Endothelial cell of umbilical vein (primary cell): Measurements from ENCODE around the gene BNC2. TPM values are rescaled to one million over a fixed set of nuclear protein-coding genes. Genes with fewer than 3 reads are reported as not detected.

Experiments
- BruUV-seq: library from RNA; stranded (reverse); fragments of 400-500 nt; replicated peaks from 2 replicates; lab custom pipeline; 2021; lab: Mats Ljungman, UMichigan
- CTCF ChIA-PET: fragments of 300-600, 350-600 bp; sonication (Branson Sonifier 250); formaldehyde crosslinking; loops from one replicate; lab custom pipeline; 2021; ENCODE audit warnings: antibody characterized with exemption, inconsistent platforms; lab: Charles Lee
- POLR2A ChIA-PET: fragments of 300-600, 350-600 bp; sonication (Branson Sonifier 250); formaldehyde crosslinking; loops from one replicate; lab custom pipeline; 2021; ENCODE audit warnings: antibody characterized with exemption, inconsistent platforms; lab: Charles Lee
- DNase-seq: peaks from one replicate; pipeline ENCODE4 v3.0.0-alpha.2; 2011; ENCODE audit warnings: low read depth, low spot score
- FAIRE-seq: peaks from 2 replicates; lab custom pipeline; 2011; peaks lifted over from hg19 to GRCh38; lab: Jason Lieb, UNC
- H2AFZ ChIP-seq: 2 replicates; pipeline ENCODE4 v1.6.0; 2012; ENCODE audit warnings: low read depth, low read length, control low read depth, inconsistent platforms
- H3K27ac ChIP-seq: 2 replicates; pipeline ENCODE4 v1.5.1; 2011; ENCODE audit warnings: low read depth, mild to moderate bottlenecking, control low read depth, low read length, moderate library complexity; ENCODE audit not compliant: insufficient read depth
- H3K27me3 ChIP-seq, 2 experiments: 2 replicates each; pipeline versions ENCODE4 v1.6.0 to v1.6.1; 2011; ENCODE audit warnings: low read length in 2 of 2, mixed read lengths in 1 of 2; ENCODE audit not compliant: control insufficient read depth in 2 of 2, insufficient read depth in 2 of 2
- H3K36me3 ChIP-seq, 2 experiments: 2 replicates in 1 of 2; 3 replicates in 1 of 2; pipeline ENCODE4 v1.5.1; 2011; ENCODE audit warnings: low read length in 2 of 2, mild to moderate bottlenecking in 1 of 2, moderate library complexity in 1 of 2; ENCODE audit not compliant: control insufficient read depth in 2 of 2, insufficient read depth in 2 of 2; ENCODE audit errors: extremely low read depth in 1 of 2
- H3K4me1 ChIP-seq: 3 replicates; pipeline ENCODE4 v1.5.1; 2011; ENCODE audit warnings: mild to moderate bottlenecking, low read length; ENCODE audit not compliant: control insufficient read depth, insufficient read depth; ENCODE audit errors: extremely low read depth
- H3K4me2 ChIP-seq: 2 replicates; pipeline ENCODE4 v1.6.1; 2011; ENCODE audit warnings: low read length, control low read depth, mixed read lengths; ENCODE audit not compliant: insufficient read depth
- H3K4me3 ChIP-seq, 3 experiments: fragments of 200-600 bp in 1 of 3; sonication (generic), shearing (Covaris generic) in 1 of 3; replicated peaks in 1 of 3; 2 replicates each; pipeline ENCODE4 v1.5.1; 2011 to 2016; ENCODE audit warnings: control low read depth in 3 of 3, low read length in 3 of 3, mild to moderate bottlenecking in 2 of 3, inconsistent platforms in 1 of 3, low read depth in 1 of 3, moderate library complexity in 1 of 3; ENCODE audit not compliant: insufficient read depth in 1 of 3
- H3K79me2 ChIP-seq: 2 replicates; pipeline ENCODE4 v1.6.0; 2012; ENCODE audit warnings: low read length, inconsistent platforms; ENCODE audit not compliant: control insufficient read depth, insufficient read depth
- H3K9ac ChIP-seq: replicated peaks from 2 replicates; pipeline ENCODE3; 2011; ENCODE audit warnings: low read length, control low read depth; ENCODE audit not compliant: insufficient read depth; ENCODE audit errors: extremely low read depth
- H3K9me1 ChIP-seq: replicated peaks from 3 replicates; pipeline ENCODE4 v1.6.0; 2011; ENCODE audit warnings: mild to moderate bottlenecking, low read length; ENCODE audit not compliant: control insufficient read depth, insufficient read depth; ENCODE audit errors: extremely low read depth
- H3K9me3 ChIP-seq: replicated peaks from 2 replicates; pipeline ENCODE4 v1.5.1; 2012; ENCODE audit warnings: low read length, inconsistent platforms; ENCODE audit not compliant: control insufficient read depth, insufficient read depth
- H4K20me1 ChIP-seq: replicated peaks from 2 replicates; pipeline ENCODE3; 2011; ENCODE audit warnings: mild to moderate bottlenecking, low read length; ENCODE audit not compliant: control insufficient read depth, insufficient read depth; ENCODE audit errors: extremely low read depth
- EZH2 ChIP-seq: IDR thresholded peaks from 2 replicates; pipeline ENCODE4 v1.6.1; 2012; ENCODE audit warnings: borderline replicate concordance, low read depth, mild to moderate bottlenecking, moderate library complexity, low read length, inconsistent platforms; ENCODE audit not compliant: severe bottlenecking
- FOS ChIP-seq: IDR thresholded peaks from 2 replicates; pipeline ENCODE4 v1.6.1; 2011; ENCODE audit warnings: mild to moderate bottlenecking, low read length, moderate library complexity, borderline replicate concordance; ENCODE audit not compliant: insufficient read depth
- GATA2 ChIP-seq: IDR thresholded peaks from 2 replicates; pipeline ENCODE4 v1.7.0; 2011; ENCODE audit warnings: low read depth, mild to moderate bottlenecking, moderate library complexity, mixed read lengths, low read length; ENCODE audit not compliant: insufficient read length, insufficient read depth
- JUN ChIP-seq: IDR thresholded peaks from 2 replicates; pipeline ENCODE4 v1.6.1; 2011; ENCODE audit warnings: borderline replicate concordance, low read depth; ENCODE audit not compliant: insufficient read length, insufficient read depth
- MYC ChIP-seq: IDR thresholded peaks from one replicate; pipeline ENCODE4 v1.6.1; 2011; ENCODE audit warnings: mild to moderate bottlenecking, low read depth, low read length
- POLR2A ChIP-seq: IDR thresholded peaks from 2 replicates; pipeline ENCODE4 v1.6.1; 2012; ENCODE audit warnings: low read depth, mild to moderate bottlenecking, control low read depth, low read length
- POLR2AphosphoS5 ChIP-seq: IDR thresholded peaks from 2 replicates; pipeline ENCODE4 v1.6.1; 2012; ENCODE audit warnings: low read depth, mild to moderate bottlenecking, control low read depth, low read length, moderate library complexity; ENCODE audit not compliant: insufficient read depth
- dilution Hi-C: fragments of 300-500 bp; cut with MboI; formaldehyde crosslinking; loops from one replicate; pipeline ENCODE4 v1.15.0; 2019; ENCODE audit warnings: low sequenced_read_pairs; ENCODE audit not compliant: extremely low pct_ligation_motif_present
- intact Hi-C: fragments of 100-400 bp; cut with micrococcal nuclease; formaldehyde crosslinking; loops from one replicate; pipeline ENCODE4 v1.10.0; 2022
- polyA plus RNA-seq, 4 experiments: library from polyadenylated mRNA; depleted of rRNA in 3 of 4; stranded (reverse) in 3 of 4; unstranded in 1 of 4; fragments of >200 nt; gene quantifications; 2 replicates each; pipeline versions ENCODE4 v1.2.1 to v1.2.3, GENCODE V29; 2011 to 2012; ENCODE audit warnings: missing spikeins in 1 of 4
- total RNA-seq: library from RNA; stranded (reverse); gene quantifications from 2 replicates; pipeline ENCODE4 v1.2.3, GENCODE V29; 2021
- TF ChIP-seq, protein P1 (sequence below): IDR thresholded peaks from 2 replicates; pipeline ENCODE4 v1.6.1; 2011; ENCODE audit not compliant: insufficient read depth, insufficient read length
- TF ChIP-seq, protein P2 (sequence below), 2 donors: IDR thresholded peaks; 1 replicate in 1 of 2; 2 replicates in 1 of 2; pipeline ENCODE4 v1.5.1; 2011; ENCODE audit warnings: low read length in 2 of 2, mild to moderate bottlenecking in 2 of 2, moderate library complexity in 2 of 2, control low read depth in 1 of 2, inconsistent platforms in 1 of 2, low read depth in 1 of 2; ENCODE audit not compliant: insufficient read depth in 1 of 2; ENCODE audit errors: extremely low read depth in 1 of 2

BNC2 gene
- total and polyA plus RNA-seq, 2 donors (not counting 3 experiments of a cell fraction or from before 2014, with no cell fraction given) = 12.1 to 34.3 TPM

DNA sequence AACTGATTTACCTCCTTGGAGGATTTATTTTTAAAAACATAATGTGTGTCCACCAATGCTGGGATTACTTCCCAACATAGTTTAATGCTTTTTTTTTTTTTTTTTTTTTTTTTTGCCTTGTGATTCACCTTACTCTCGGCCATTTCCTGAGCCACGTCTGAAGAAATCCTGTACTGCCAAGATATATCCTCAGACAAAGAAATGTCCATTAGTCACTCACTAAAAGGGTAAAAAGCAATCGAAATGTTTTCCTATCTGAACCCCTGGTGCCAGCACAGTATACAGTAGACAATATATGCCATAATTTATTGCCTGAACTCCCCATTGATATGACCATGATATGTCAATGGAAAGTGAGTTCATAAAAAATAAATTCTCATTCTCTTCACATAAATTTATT is 344.1 kb downstream of the BNC2 start:
- intact Hi-C loops = loop anchor here (1.0 to 5.0 kb wide), 4 partner anchors 10 to 334 kb away; no protein-coding TSS in a partner anchor
- Histone ChIP-seq H3K9me3 (no peaks in the 10 kb centered on the region), H3K4me3 (no peak overlapping the region), H3K4me1 (peaks cover 48% of the 10 kb centered on the region), H4K20me1 (no peaks in the 10 kb centered on the region), H2AFZ (peak overlapping the region; percentile 19), H3K9me1 (no peaks in the 10 kb centered on the region), H3K27ac (peak overlapping the region; percentile 64), H3K9ac (peak overlapping the region; percentile 41), H3K4me2 (peak overlapping the region; percentile 76), H3K36me3 (no peaks in the 10 kb centered on the region), H3K27me3 (no peaks in the 10 kb centered on the region), H3K79me2 (peaks cover 4% of the 10 kb centered on the region)
- no peak for TF ChIP-seq EZH2
- TF ChIP-seq MYC = no peak
- peak; percentile 76 for TF ChIP-seq JUN
- no peak for TF ChIP-seq POLR2AphosphoS5
- TF ChIP-seq, protein P1, sequence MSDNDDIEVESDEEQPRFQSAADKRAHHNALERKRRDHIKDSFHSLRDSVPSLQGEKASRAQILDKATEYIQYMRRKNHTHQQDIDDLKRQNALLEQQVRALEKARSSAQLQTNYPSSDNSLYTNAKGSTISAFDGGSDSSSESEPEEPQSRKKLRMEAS = no peak
- peak; percentile 59 for TF ChIP-seq GATA2
- TF ChIP-seq POLR2A = no peak
- peak; percentile 70 for TF ChIP-seq FOS
- TF ChIP-seq, protein P2, sequence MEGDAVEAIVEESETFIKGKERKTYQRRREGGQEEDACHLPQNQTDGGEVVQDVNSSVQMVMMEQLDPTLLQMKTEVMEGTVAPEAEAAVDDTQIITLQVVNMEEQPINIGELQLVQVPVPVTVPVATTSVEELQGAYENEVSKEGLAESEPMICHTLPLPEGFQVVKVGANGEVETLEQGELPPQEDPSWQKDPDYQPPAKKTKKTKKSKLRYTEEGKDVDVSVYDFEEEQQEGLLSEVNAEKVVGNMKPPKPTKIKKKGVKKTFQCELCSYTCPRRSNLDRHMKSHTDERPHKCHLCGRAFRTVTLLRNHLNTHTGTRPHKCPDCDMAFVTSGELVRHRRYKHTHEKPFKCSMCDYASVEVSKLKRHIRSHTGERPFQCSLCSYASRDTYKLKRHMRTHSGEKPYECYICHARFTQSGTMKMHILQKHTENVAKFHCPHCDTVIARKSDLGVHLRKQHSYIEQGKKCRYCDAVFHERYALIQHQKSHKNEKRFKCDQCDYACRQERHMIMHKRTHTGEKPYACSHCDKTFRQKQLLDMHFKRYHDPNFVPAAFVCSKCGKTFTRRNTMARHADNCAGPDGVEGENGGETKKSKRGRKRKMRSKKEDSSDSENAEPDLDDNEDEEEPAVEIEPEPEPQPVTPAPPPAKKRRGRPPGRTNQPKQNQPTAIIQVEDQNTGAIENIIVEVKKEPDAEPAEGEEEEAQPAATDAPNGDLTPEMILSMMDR (IDR thresholded peaks at IDR 0.05; ENCODE audit: extremely low read depth in 1 of 2, insufficient read depth in 1 of 2, low read depth in 1 of 2, low read length in 2 of 2) = no peak
- dilution Hi-C loops = no loop called here
- DNase-seq = peak; percentile 94
- no TSS peak for BruUV-seq
- peak; percentile 71 for FAIRE-seq
- ChIA-PET POLR2A (no interaction called here), CTCF (no interaction called here)
